ENCODE data around the gene PDZD2.

PDZD2 gene

GRCh38 chr5:31921852-31922305 is 282.9 kb downstream of the PDZD2 start:
- DNase-seq = no peak
- Histone ChIP-seq H3K4me1 (no peaks in the 10 kb centered on the region), H3K27me3 (no peaks in the 10 kb centered on the region), H3K36me3 (no peaks in the 10 kb centered on the region), H3K4me3 (ENCODE audit: low read depth, low read length) (no peak overlapping the region), H3K9me3 (no peaks in the 10 kb centered on the region; the same call in 1 of the 2 replicates)
- TF ChIP-seq, protein P1, sequence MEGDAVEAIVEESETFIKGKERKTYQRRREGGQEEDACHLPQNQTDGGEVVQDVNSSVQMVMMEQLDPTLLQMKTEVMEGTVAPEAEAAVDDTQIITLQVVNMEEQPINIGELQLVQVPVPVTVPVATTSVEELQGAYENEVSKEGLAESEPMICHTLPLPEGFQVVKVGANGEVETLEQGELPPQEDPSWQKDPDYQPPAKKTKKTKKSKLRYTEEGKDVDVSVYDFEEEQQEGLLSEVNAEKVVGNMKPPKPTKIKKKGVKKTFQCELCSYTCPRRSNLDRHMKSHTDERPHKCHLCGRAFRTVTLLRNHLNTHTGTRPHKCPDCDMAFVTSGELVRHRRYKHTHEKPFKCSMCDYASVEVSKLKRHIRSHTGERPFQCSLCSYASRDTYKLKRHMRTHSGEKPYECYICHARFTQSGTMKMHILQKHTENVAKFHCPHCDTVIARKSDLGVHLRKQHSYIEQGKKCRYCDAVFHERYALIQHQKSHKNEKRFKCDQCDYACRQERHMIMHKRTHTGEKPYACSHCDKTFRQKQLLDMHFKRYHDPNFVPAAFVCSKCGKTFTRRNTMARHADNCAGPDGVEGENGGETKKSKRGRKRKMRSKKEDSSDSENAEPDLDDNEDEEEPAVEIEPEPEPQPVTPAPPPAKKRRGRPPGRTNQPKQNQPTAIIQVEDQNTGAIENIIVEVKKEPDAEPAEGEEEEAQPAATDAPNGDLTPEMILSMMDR (IDR thresholded peaks at IDR 0.05; ENCODE audit: low read depth, low read length) = no peak

DNA sequence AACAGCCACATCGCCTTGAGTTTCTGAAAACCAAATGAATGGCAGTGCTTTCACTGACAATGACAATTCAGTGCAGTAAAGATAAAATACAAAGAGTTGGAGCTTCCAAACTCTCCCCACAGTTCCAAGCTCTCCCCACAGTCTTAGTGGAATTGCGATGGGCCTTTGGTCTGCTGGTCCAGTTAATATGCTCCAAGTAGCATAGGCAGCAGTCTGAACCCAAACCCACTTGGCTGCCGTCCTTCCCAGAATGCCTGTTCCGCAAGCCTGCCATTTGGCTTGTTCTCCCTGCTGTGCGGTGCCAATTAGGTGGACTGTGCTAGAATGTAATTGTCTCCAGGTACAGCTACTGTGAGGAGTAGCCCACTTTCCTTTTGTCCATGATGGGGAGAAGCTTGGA is 285.1 kb downstream of the PDZD2 start:
- no peaks in the 10 kb centered on the region for H3K4me1 ChIP-seq
- H3K27me3 ChIP-seq = no peaks in the 10 kb centered on the region
- DNase-seq = no peak
- TF ChIP-seq, protein P1 (IDR thresholded peaks at IDR 0.05; ENCODE audit: low read depth, low read length) = no peak
- no peaks in the 10 kb centered on the region; the same call in 1 of the 2 replicates for H3K9me3 ChIP-seq
- H3K4me3 ChIP-seq (ENCODE audit: low read depth, low read length) = no peak overlapping the region
- no peaks in the 10 kb centered on the region for H3K36me3 ChIP-seq

- H3K27me3 ChIP-seq = no peaks in the 10 kb centered on the region
- no peaks in the 10 kb centered on the region for H3K36me3 ChIP-seq
- DNase-seq = no peak
- TF ChIP-seq, protein P1 (IDR thresholded peaks at IDR 0.05; ENCODE audit: low read depth, low read length) = no peak
- H3K9me3 ChIP-seq = no peaks in the 10 kb centered on the region
- peaks cover 4% of the 10 kb centered on the region; the same call in 1 of the 2 replicates for H3K4me1 ChIP-seq
- no peak overlapping the region for H3K4me3 ChIP-seq (ENCODE audit: low read depth, low read length)
These were observed 292.9 kb downstream of the PDZD2 start for GRCh38 chr5:31931874-31932273.

DNA sequence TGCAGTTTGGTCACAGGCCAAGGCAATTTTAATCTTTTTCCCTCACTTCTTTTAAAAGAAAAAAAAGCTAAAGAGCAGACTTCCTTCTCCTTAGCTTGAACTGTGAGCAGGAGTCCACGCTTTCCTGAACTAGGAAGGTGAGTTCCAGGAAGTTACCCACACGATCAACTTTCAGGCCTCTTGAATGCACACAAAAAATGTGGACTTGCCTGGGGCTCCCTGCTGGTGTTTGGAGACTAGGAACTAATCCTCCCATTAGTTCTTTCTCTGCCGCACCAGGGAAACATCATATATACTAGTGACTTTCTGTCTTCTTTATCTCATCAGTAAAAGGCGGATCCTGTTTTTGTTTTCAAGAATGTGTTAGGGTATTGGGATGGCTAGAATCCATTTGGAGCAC is 295.2 kb downstream of the PDZD2 start:
- no peaks in the 10 kb centered on the region for H3K36me3 ChIP-seq
- DNase-seq = no peak
- no peaks in the 10 kb centered on the region for H3K9me3 ChIP-seq
- H3K4me3 ChIP-seq (ENCODE audit: low read depth, low read length) = no peak overlapping the region
- TF ChIP-seq, protein P1 (IDR thresholded peaks at IDR 0.05; ENCODE audit: low read depth, low read length) = no peak
- no peaks in the 10 kb centered on the region for H3K27me3 ChIP-seq
- peaks cover 4% of the 10 kb centered on the region; the same call in 1 of the 2 replicates for H3K4me1 ChIP-seq

- peak overlapping the region; percentile 51 for H3K4me3 ChIP-seq (ENCODE audit: low read depth, low read length)
- TF ChIP-seq, protein P1 (IDR thresholded peaks at IDR 0.05; ENCODE audit: low read depth, low read length) = no peak
These were observed 296.8 kb downstream of the PDZD2 start for GRCh38 chr5:31935496-31936369.

GRCh38 chr5:31936683-31937082 is 297.8 kb downstream of the PDZD2 start:
- Histone ChIP-seq H3K4me3 (ENCODE audit: low read depth, low read length) (peak overlapping the region; percentile 51), H3K27me3 (no peaks in the 10 kb centered on the region), H3K4me1 (peaks cover 4% of the 10 kb centered on the region; the same call in 1 of the 2 replicates), H3K9me3 (no peaks in the 10 kb centered on the region), H3K36me3 (no peaks in the 10 kb centered on the region)
- no peak for DNase-seq
- TF ChIP-seq, protein P1 (IDR thresholded peaks at IDR 0.05; ENCODE audit: low read depth, low read length) = no peak

More at GRCh38 chr5:31935496-31936369, 296.8 kb downstream of the PDZD2 start:
- H3K36me3 ChIP-seq = no peaks in the 10 kb centered on the region
- peak; percentile 52 for DNase-seq
- no peaks in the 10 kb centered on the region for H3K27me3 ChIP-seq
- peaks cover 4% of the 10 kb centered on the region; the same call in 1 of the 2 replicates for H3K4me1 ChIP-seq
- no peaks in the 10 kb centered on the region for H3K9me3 ChIP-seq
